NOMO-1 treated with DMSO at 0.1 percent for 48 hours (cell line): ENCODE measurements around the gene PRR15L.

Experiments used
- DNase-seq: peaks from one replicate; lab custom pipeline; 2025; ENCODE audit not compliant: unreplicated experiment; lab: John Stamatoyannopoulos, UW

PRR15L gene

GRCh38 chr17:47907932-47908562 lies 49.6 kb downstream of the PRR15L start:
- peak; percentile 83 for DNase-seq

- DNase-seq = no peak
These were observed 51.2 kb downstream of the PRR15L start for GRCh38 chr17:47906443-47906842.

- DNase-seq = no peak
These were observed 52.4 kb downstream of the PRR15L start for GRCh38 chr17:47905221-47905733.

GRCh38 chr17:47902039-47902744 lies 55.5 kb downstream of the PRR15L start:
- DNase-seq = no peak
